ENCODE measurements around the gene ECI2. TPM values are rescaled to one million over a fixed set of nuclear protein-coding genes. Genes with fewer than 3 reads are reported as not detected.
A peak's percentile ranks its signal among the peaks of the same experiment; 100 is the strongest.

The ECI2 gene
- total and polyA plus RNA-seq, 2 of the 13 experiments (the other 11 are each of a cell fraction or from before 2014, with no cell fraction given), result 78.5 to 228 TPM

DNA sequence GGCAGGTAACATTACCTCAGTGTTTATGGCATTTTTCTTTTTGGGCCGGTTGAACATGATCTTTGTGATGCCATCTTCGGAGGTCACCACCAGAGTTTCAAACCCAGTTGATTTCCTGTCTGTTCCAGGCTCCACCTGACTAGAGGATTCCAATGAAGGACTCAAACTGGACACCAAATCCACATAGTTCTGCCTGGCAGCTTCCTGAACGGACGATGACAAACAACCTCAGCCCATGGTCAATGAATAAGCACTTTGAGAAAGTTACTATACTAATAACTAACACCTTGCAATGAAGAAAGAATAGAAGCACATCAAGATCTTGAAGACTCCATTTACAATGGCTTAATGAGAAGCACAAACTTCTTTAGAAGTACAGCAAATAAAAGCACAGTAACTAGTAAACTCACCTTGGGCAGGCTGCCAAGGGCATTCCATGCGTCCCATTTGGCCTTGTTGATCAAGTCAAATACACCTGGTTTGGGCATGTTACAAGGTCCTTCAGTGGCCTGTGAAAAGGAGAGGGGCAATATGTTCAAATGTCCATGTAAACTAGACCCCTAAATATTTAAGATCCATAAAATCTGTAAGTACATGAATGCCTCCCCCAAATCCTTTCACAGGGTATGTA, 4.9 kb downstream of the ECI2 start:
- POLR2A ChIA-PET, result no interaction called here
- ATAC-seq (no peak), DNase-seq (ENCODE audit: low spot score) (peak; percentile 69), FAIRE-seq (no peak)
- WGBS (ENCODE audit: low lambda C conversion rate), result 75% methylated on average over 5 of the region's 5 CpGs
- peaks cover 39% of the 10 kb centered on the region for H3K79me2 ChIP-seq (ENCODE audit: insufficient read depth, low read length)
- H3K27me3 ChIP-seq (ENCODE audit: control insufficient read depth in 1 of 2, insufficient read depth in 2 of 2, low read length in 2 of 2), result no peaks in the 10 kb centered on the region; a peak in 1 of 5 replicates
- no peak overlapping the region for H3K4me3 ChIP-seq (replicated peaks in 1 of 3; ENCODE audit: insufficient read depth in 1 of 3, low read depth in 2 of 3, low read length in 3 of 3)
- no peak overlapping the region for H3K9ac ChIP-seq (ENCODE audit: insufficient read depth, low read depth, low read length)
- H3K4me2 ChIP-seq (ENCODE audit: low read depth, low read length), result no peak overlapping the region
- peaks cover 61% of the 10 kb centered on the region for H3K4me1 ChIP-seq (ENCODE audit: insufficient read depth, low read length)
- H3K9me3 ChIP-seq (ENCODE audit: low read length), result no peaks in the 10 kb centered on the region
- H4K20me1 ChIP-seq (ENCODE audit: insufficient read depth, low read length), result no peaks in the 10 kb centered on the region
- peaks cover 18 to 59% of the 10 kb centered on the region in 2 experiments for H3K36me3 ChIP-seq (replicated peaks in 1 of 2; ENCODE audit: control insufficient read depth in 1 of 2, insufficient read depth in 2 of 2, low read length in 2 of 2)
- in situ Hi-C loops (cut with HindIII; ENCODE audit: extremely low pct_ligation_motif_present, low pct_unique_long_range_greater_than_20kb), result no loop called here
- no peak overlapping the region for H2AFZ ChIP-seq (ENCODE audit: low read length)
- CTCF ChIA-PET (ENCODE audit: low intra/inter-chr PET ratio, low total read pairs), result no interaction called here
- peak overlapping the region; percentile 47 for H3K27ac ChIP-seq (ENCODE audit: extremely low read length, insufficient read depth, low read length)
- intact Hi-C loops (cut with micrococcal nuclease; ENCODE audit: unreplicated experiment), result no loop called here
- BruUV-seq (replicated peaks), result no TSS peak
- 0 out of 2 replicates have a peak, but pooled peaks have one; percentile 47 for TF ChIP-seq KAT8 (CRISPR knock-in tag; IDR thresholded peaks at IDR 0.05)
- TF ChIP-seq ZNF317 (CRISPR knock-in tag; IDR thresholded peaks at IDR 0.05), result no peak
- TF ChIP-seq ZNF335 (CRISPR knock-in tag; IDR thresholded peaks at IDR 0.05), result 0 out of 2 replicates have a peak, but pooled peaks have one; percentile 33
- TF ChIP-seq, protein P1, sequence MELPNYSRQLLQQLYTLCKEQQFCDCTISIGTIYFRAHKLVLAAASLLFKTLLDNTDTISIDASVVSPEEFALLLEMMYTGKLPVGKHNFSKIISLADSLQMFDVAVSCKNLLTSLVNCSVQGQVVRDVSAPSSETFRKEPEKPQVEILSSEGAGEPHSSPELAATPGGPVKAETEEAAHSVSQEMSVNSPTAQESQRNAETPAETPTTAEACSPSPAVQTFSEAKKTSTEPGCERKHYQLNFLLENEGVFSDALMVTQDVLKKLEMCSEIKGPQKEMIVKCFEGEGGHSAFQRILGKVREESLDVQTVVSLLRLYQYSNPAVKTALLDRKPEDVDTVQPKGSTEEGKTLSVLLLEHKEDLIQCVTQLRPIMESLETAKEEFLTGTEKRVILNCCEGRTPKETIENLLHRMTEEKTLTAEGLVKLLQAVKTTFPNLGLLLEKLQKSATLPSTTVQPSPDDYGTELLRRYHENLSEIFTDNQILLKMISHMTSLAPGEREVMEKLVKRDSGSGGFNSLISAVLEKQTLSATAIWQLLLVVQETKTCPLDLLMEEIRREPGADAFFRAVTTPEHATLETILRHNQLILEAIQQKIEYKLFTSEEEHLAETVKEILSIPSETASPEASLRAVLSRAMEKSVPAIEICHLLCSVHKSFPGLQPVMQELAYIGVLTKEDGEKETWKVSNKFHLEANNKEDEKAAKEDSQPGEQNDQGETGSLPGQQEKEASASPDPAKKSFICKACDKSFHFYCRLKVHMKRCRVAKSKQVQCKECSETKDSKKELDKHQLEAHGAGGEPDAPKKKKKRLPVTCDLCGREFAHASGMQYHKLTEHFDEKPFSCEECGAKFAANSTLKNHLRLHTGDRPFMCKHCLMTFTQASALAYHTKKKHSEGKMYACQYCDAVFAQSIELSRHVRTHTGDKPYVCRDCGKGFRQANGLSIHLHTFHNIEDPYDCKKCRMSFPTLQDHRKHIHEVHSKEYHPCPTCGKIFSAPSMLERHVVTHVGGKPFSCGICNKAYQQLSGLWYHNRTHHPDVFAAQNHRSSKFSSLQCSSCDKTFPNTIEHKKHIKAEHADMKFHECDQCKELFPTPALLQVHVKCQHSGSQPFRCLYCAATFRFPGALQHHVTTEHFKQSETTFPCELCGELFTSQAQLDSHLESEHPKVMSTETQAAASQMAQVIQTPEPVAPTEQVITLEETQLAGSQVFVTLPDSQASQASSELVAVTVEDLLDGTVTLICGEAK (IDR thresholded peaks at IDR 0.05), result no peak
- TF ChIP-seq, protein P1 (CRISPR knock-in tag; IDR thresholded peaks at IDR 0.05), result no peak
- peak; percentile 18; the same call in 1 of the 2 replicates for TF ChIP-seq HNF1B (CRISPR knock-in tag; IDR thresholded peaks at IDR 0.05)
- no peak for TF ChIP-seq ZNF326 (CRISPR knock-in tag; IDR thresholded peaks at IDR 0.05; ENCODE audit: borderline replicate concordance)
- no peak for TF ChIP-seq HNRNPL (IDR thresholded peaks at IDR 0.05; ENCODE audit: low read depth, low read length)

Measured in HepG2 (cell line).